ENCODE results near the gene TIE1.

GRCh38 chr1:43267818-43268425 lies 32.9 kb upstream of the TIE1 start:
- TF ChIP-seq CTCF (IDR thresholded peaks at IDR 0.05) (no peak), POLR2A (IDR thresholded peaks at IDR 0.05) (no peak)
